ENCODE results near the gene PRPF40B.

DNA sequence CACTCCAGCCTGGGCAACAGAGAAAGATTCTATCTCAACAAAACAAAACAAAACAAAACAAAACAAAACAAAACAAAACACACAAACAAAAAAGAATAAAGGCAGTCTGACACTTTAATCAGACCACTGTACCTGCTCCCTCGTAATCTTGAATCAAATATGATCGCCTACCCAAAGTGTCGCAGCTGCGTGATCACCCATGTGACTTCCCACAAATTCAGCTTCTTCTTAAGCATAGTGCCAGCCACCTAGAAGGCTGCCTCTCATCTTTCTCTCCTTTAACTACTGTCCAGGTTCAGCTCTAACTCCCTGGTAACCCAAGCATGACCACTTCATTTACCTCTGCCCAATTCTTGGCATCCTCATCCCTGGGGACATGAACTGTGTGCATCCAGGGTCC, 46.4 kb downstream of the PRPF40B start:
- no peak for TF ChIP-seq CTCF (IDR thresholded peaks at IDR 0.05)
- TF ChIP-seq EZH2 (IDR thresholded peaks at IDR 0.05), result no peak

Measured in neural progenitor cell (in vitro differentiated cells).